ENCODE data around the gene TLX1.

TLX1 gene

GRCh38 chr10:101134299-101135127 lies 3.4 kb downstream of the TLX1 start:
- DNase-seq, result peak; percentile 32

- DNase-seq, result peak; percentile 27
These were observed 4.3 kb downstream of the TLX1 start for GRCh38 chr10:101135141-101136006.

- peak; percentile 28 for DNase-seq
These were observed 5.1 kb downstream of the TLX1 start for GRCh38 chr10:101136007-101136707.

- DNase-seq, result no peak
These were observed 5.6 kb downstream of the TLX1 start for GRCh38 chr10:101136708-101137121.

- no peak for DNase-seq
These were observed 6.2 kb downstream of the TLX1 start for GRCh38 chr10:101137271-101137670.

GRCh38 chr10:101138788-101139420 lies 7.8 kb downstream of the TLX1 start:
- no peak for DNase-seq

- no peak for DNase-seq
These were observed 8.4 kb downstream of the TLX1 start for GRCh38 chr10:101139421-101139911.

GRCh38 chr10:101140084-101140949 lies 9.2 kb downstream of the TLX1 start:
- no peak for DNase-seq

- no peak for DNase-seq
These were observed 10.0 kb downstream of the TLX1 start for GRCh38 chr10:101140950-101141615.

- peak; percentile 90 for DNase-seq
These were observed 10.8 kb downstream of the TLX1 start for GRCh38 chr10:101141616-101142532.

- no peak for DNase-seq
These were observed 11.6 kb downstream of the TLX1 start for GRCh38 chr10:101142533-101143344.

- no peak for DNase-seq
These were observed 12.2 kb downstream of the TLX1 start for GRCh38 chr10:101143345-101143630.

GRCh38 chr10:101144053-101144452 lies 13.0 kb downstream of the TLX1 start:
- DNase-seq, result no peak

- DNase-seq, result no peak
These were observed 14.0 kb downstream of the TLX1 start for GRCh38 chr10:101145145-101145544.

GRCh38 chr10:101145750-101146391 lies 14.8 kb downstream of the TLX1 start:
- DNase-seq, result no peak

- DNase-seq, result no peak
These were observed 15.5 kb downstream of the TLX1 start for GRCh38 chr10:101146392-101147251.

GRCh38 chr10:101151395-101151794 lies 20.3 kb downstream of the TLX1 start:
- DNase-seq, result no peak

GRCh38 chr10:101152316-101152715 lies 21.2 kb downstream of the TLX1 start:
- no peak for DNase-seq

Data from stimulated activated CD8-positive, alpha-beta memory T cell treated with anti-CD3 and anti-CD28 coated beads, Interleukin-4, amount 100 ng/mL, for 48 hours (primary cell).